NCI-H146 treated with DMSO at 0.1 percent for 48 hours (cell line): ENCODE measurements around the gene CNTN4.

Experiments
- DNase-seq: peaks from one replicate; lab custom pipeline; 2025; ENCODE audit not compliant: unreplicated experiment; lab: John Stamatoyannopoulos, UW

Gene CNTN4

GRCh38 chr3:2390926-2391532 lies 292.4 kb downstream of the CNTN4 start:
- no peak for DNase-seq

GRCh38 chr3:2391896-2392295 lies 293.2 kb downstream of the CNTN4 start:
- DNase-seq = no peak

- DNase-seq = peak; percentile 2
Observed at GRCh38 chr3:2392981-2393380, 294.3 kb downstream of the CNTN4 start.

DNA sequence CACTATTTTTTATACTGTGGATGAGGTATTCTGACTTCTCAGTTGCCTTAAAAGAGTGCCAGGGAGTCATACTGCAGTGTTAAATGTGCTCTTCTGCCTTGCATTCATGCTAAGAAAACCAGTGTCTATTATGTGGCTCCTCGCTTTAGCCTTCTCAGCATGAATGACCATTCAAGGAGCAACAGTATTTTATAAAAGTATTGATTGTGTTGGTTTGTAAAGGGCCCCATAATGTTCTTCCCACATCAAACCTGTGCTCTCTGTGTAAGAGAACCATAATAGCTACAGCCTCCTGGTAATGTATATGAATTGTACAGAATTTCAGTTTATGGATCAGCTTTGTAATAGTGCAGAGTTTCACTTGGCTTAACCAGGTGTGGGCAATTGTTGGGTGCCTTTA lies 316.4 kb downstream of the CNTN4 start:
- DNase-seq = no peak

DNA sequence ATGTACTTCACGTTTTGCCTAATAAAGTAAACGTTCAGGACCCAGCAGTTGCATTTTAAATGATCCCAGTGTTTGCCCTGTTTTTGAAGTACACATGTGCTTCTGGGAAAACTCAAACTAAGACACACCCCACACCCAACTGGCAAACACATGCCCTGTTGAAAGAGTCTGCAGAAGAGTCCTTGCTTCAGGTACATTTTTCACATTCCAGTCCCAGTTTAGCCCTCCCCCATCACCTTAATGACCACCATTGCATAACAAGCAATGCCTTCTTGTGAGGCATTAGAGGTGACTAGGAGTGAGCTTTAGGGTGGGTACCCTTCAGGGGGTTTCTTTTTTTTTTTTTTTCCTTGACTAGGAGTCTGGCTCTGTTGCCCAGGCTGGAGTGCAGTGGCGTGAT lies 322.3 kb downstream of the CNTN4 start:
- DNase-seq = no peak

DNA sequence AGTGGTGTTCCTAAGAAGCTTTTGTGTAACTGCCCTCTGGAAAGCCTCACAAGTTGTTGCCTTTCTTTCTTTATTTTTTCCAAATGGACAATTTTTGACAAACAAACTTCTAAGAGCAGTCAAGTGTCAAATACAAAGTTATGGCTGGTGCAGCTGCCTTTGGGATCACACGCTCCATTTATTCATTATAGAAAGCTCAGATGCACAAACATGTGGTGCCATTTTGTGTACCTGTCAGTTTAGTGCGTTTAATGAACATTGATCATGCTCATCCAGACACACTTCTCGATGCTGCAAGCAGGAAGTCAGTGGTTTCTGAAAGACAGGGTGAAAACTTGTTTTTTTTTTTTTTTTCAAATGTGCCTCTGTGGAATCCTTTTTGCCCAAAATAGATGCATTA lies 324.5 kb downstream of the CNTN4 start:
- DNase-seq = no peak

DNA sequence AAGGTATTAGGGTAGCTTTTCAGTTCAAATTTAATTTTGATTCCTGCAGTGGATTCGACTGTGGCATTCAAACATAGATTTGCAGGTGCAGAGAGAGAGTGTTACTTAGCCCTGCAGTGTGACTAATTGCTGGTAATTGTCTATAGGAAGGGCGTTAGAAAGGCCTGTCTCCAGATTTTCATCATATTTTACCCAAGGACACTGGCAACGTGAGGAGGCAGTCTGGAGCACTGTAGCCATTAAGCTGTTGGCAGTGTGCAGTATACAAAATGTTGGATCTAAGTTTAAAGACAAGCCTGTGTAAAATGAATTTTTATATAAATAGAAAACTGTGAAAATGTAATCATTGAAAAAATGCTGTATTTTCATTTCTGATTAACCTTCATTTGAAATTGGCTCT lies 342.9 kb downstream of the CNTN4 start:
- no peak for DNase-seq

DNA sequence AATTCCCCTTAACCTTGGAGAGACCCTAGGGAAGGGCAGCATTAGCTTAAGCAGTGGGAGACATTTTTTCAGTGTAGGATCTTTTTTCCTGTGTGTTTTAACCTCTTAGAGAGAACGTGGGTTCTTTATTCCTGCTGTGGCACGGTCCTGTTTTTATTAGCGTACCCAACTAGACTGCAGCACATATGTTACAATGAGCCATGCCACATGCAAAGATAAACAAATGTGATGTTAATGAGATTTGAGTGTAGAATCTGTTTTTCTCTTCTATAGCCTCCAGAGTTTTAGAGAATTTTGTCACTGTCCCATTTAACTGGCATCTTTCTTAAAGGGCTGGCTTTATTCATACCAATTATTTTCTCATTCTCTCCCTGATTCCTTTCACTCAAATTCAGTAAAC lies 347.5 kb downstream of the CNTN4 start:
- no peak for DNase-seq

DNA sequence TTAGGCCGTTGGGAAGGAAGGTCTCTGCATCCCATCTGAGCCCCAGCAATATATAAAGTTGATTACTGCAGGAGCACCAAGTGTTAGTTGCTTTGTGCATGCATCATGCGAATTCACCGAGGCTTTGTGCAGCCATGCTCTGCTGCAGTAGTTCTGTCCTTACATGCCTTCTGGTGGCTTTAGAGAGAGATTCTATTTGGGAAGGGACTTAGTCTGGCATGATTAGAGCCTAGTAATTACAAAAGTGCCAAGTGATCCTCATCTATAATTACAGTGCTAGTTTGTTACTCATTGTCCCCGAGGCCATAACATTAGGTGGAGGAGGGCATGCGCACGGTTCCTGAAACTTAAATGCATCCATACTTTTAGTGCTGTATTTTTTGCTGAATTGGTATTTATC lies 353.6 kb downstream of the CNTN4 start:
- no peak for DNase-seq

- no peak for DNase-seq
Observed at GRCh38 chr3:2454865-2455264, 356.2 kb downstream of the CNTN4 start.

DNA sequence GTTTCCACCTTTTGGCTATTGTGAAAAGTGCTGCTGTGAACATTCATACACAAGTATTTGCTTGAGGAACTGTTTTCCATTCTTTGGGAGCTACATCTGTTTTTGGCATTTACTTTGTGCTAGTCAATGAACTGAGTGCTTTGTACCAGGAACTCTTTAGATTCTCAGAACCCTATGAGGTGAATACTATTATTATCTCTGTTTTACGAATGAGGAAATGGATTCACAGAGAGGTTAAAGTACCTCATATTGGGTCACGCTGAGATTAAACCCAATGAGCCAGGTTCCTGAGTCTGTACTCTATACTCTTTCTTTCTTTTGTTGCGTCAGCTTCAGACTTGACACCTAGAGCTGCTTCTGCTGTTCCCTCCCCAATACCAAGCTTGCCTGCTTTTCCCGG lies 358.1 kb downstream of the CNTN4 start:
- no peak for DNase-seq

DNA sequence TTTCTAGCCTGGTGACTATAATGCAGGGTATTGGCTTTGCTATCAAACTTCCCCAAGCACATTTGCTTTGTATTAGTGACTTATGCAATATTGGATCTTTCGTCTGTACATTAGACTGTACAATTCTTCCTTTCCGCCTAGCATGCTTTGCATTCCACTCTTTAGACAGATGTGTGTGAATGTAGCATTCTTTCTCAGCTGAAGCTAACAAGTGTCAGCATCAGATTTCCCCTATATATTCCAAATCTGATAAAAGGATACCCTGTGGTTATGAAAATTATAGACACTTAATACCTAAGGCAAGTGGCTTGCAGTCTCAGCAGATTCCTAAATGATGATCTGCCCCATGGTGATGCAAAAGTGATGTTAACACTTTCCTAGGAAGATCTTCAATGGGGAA lies 360.1 kb downstream of the CNTN4 start:
- no peak for DNase-seq

DNA sequence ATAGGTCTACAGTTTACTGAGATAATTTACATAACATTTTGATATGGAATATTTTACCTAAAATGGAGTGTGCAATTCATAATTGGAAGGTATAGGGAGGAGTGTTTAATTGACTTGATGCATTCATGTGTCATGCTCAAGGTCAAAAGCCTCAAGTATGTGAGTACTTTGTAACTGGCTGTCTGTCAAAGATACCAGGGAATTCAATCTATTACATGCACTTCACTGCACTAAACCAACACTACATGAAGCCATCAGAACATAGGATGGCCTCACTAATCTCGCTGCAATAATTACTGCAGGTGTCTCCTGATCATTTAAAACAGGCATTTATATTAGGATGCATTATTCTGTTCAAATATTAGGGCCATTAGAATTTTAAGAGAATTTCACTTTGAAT lies 367.2 kb downstream of the CNTN4 start:
- DNase-seq = peak; percentile 2

DNA sequence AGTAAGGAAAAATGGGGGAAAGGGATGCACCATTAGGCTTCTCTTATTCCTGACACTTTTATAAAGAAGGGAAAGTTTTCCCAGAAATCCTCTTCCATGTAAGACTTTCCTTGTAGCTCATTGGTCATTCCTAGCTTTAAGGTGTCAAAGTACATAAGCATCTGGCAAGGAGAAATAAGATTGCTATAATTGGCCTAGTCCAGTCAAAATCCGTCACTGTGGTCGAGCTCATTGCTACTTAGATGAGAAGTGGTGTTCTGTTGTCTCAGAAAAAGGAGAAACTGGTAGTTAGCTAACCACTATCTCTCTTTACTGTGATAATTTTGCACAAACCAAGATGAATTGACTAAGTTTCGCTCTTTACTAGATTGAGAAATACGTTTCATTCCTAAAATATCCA lies 370.1 kb downstream of the CNTN4 start:
- no peak for DNase-seq

GRCh38 chr3:2476996-2477395 lies 378.3 kb downstream of the CNTN4 start:
- DNase-seq = no peak

- peak; percentile 8 for DNase-seq
Observed at GRCh38 chr3:2477620-2478019, 379.0 kb downstream of the CNTN4 start.

- DNase-seq = no peak
Observed at GRCh38 chr3:2484162-2485026, 385.7 kb downstream of the CNTN4 start.

DNA sequence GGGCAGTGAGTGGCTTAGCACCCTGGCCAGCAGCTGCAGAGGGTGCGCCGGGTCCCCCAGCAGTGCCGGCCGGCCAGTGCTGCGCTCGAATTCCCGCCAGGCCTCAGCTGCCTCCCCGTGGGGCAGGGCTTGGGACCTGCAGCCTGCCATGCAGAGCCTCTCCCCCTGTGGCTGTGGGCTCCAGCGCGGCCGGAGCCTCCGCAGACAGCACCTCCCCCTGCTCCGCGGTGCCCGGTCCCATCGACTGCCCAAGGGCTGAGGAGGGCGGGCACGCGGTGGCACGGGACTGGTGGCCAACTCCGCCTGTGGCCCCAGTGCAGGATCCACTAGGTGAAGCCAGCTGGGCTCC lies 386.3 kb downstream of the CNTN4 start:
- no peak for DNase-seq

DNA sequence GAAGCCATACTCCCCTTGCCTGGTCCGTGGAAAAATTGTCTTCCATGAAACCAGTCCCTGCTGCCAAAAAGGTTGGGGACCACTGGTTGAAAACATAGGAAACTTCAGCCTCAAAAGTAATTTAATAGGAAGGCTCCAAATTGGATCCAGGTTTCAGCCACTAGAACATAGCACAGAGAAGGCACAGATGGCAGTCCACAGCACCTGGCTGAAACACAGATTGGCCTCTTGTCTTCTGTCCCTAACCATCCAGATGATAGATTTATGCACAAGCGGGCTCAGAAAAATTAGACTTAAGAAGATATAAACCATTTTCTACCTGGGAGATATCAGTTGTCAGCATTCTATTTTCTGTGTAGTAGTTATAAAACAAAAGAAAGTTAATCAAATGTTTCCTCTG lies 397.1 kb downstream of the CNTN4 start:
- no peak for DNase-seq

DNA sequence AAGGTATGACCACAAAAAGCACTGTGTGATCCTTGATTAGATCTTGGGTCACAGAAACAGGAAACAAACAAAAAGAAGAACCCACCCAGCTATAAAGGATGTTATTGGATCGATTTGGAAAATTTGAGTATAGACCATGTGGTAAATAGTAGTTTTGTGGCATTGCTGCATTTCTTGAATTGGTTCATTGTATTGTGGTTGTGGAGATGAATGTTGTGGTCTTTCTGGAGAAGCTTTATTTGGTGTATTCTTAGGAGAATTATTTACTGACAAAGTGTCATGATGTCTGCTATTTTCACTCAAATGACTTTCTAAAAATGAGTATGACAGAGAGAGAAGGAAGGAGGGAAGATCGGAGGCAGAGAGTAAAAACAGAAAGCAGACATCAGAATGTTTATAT lies 406.2 kb downstream of the CNTN4 start:
- DNase-seq = no peak

DNA sequence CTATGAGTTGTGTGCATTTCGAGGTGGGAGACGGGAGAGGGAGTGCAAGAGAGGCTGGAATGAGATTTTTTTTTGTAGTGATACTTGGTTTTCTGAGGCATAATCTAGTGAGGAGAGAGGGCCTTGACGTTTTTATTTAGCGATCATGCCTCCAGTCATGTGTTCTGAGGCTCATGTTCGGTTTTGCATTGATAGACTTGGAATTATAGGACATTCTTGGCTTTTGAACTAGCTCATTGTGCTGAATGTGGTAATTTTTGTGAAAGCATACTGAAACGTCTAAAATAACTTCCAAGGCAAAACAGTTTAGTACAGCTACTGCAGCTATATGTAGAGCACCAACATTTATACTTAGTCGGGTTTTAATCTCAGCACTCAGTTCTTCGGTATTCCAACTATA lies 408.1 kb downstream of the CNTN4 start:
- DNase-seq = no peak

GRCh38 chr3:2510591-2511145 lies 412.0 kb downstream of the CNTN4 start:
- DNase-seq = no peak

DNA sequence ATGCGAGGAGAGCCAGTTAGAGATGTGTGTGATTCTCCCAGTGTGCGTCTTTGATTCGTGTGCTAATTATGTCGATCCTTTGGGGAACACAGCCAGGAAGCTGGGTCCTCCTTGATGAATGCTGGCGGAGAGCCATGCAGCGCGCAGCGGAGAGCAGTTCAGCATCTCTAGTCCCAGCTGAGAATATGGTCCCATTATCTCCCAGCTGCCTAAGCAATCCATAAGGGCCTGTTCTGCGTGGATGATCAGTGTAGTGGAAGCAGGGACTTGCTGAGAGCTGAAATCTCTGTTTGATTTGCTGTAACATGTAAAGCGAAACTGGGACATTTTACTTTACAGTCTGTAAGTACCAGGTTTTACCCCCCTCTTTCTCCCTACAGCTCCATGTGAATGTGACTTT lies 412.7 kb downstream of the CNTN4 start:
- DNase-seq = peak; percentile 29
